ENCODE data around the gene SLC14A1.

The SLC14A1 gene

DNA sequence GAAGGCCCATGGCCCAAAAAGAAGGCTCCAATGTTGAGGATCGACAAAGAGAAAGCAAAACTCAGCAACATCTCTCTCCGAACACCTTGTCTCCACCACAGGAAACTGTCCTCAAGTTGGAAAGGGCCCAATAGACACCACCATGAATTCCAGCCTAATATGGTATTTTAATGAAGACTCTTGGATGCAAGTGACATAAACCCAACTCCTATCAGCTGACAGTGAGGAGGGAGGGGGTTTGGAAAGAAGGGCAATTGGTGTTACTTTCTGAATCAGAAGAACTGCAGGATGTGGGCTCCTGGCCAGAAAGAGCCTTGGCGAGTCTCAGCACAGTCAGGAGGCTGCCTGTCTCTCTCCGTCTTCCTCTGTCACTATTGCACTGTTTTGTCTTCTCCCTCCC is 61.2 kb downstream of the SLC14A1 start:
- no peak overlapping the region for H3K4me3 ChIP-seq (ENCODE audit: low read length)
- peak; percentile 56 for DNase-seq (ENCODE audit: low read depth)
- TF ChIP-seq, protein P1, sequence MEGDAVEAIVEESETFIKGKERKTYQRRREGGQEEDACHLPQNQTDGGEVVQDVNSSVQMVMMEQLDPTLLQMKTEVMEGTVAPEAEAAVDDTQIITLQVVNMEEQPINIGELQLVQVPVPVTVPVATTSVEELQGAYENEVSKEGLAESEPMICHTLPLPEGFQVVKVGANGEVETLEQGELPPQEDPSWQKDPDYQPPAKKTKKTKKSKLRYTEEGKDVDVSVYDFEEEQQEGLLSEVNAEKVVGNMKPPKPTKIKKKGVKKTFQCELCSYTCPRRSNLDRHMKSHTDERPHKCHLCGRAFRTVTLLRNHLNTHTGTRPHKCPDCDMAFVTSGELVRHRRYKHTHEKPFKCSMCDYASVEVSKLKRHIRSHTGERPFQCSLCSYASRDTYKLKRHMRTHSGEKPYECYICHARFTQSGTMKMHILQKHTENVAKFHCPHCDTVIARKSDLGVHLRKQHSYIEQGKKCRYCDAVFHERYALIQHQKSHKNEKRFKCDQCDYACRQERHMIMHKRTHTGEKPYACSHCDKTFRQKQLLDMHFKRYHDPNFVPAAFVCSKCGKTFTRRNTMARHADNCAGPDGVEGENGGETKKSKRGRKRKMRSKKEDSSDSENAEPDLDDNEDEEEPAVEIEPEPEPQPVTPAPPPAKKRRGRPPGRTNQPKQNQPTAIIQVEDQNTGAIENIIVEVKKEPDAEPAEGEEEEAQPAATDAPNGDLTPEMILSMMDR (IDR thresholded peaks at IDR 0.05; ENCODE audit: insufficient read depth, low read depth, low read length, missing control alignments), result no peak

DNA sequence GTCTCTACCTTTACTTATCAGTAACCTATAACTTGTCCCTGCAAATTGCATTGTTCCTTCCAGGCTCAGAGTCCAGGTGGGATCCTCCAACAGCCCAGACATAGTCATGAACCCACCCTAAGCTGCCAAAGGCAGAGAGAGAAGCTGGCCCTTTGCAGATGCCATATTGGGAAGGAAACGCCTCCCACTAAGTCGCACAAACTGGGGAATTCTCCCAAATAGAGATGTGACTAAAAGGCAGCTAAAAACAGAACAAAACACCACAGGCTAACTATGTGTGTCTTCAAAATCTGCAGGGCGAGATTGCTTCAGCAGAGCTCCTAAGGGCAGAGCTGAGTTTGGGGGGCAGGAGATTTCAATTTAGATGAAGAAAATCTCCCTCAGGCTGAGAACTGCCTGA is 63.0 kb downstream of the SLC14A1 start:
- no peak for DNase-seq (ENCODE audit: low read depth)
- TF ChIP-seq, protein P1 (IDR thresholded peaks at IDR 0.05; ENCODE audit: insufficient read depth, low read depth, low read length, missing control alignments), result no peak
- no peak overlapping the region for H3K4me3 ChIP-seq (ENCODE audit: low read length)

DNA sequence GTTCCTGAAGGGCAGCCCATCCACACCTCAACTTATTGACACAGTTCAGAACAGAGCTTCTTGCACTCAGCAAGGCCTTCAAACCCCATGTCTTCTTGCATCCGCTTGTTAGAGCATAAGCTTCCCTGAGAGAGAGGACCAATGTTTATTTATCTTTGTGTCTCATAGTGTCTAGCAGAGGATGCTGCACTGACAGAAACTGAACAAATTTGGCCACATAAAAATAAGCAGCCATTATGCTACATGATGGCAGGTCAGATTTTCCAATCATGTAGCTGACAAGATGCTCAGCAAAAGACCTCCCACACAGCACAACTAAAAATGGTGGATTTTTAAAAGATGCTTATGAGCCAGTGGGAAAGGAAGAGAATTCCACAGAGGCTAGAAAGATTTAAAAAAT is 63.4 kb downstream of the SLC14A1 start:
- TF ChIP-seq, protein P1 (IDR thresholded peaks at IDR 0.05; ENCODE audit: insufficient read depth, low read depth, low read length, missing control alignments), result no peak
- no peak for DNase-seq (ENCODE audit: low read depth)
- H3K4me3 ChIP-seq (ENCODE audit: low read length), result no peak overlapping the region

DNA sequence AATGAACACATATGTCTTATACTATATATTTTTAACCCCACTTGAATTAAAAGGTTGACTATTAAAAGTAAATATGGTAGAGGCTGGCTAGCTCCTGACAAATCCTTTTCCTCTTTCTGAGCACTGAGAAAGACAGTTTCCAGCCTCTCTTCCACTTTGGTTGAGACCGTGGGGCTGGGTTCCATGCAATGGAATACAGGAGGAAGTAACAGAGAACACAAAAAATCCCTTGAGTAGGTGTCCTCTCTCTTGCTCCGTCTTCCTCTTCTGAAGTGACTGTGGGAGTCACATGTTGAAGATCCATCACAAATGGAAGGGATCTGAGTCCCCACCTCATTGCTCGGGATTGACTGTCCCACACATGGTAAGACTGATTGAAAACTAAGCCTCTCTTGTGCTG is 64.9 kb downstream of the SLC14A1 start:
- DNase-seq (ENCODE audit: low read depth), result no peak
- TF ChIP-seq, protein P1 (IDR thresholded peaks at IDR 0.05; ENCODE audit: insufficient read depth, low read depth, low read length, missing control alignments), result no peak
- no peak overlapping the region for H3K4me3 ChIP-seq (ENCODE audit: low read length)

DNA sequence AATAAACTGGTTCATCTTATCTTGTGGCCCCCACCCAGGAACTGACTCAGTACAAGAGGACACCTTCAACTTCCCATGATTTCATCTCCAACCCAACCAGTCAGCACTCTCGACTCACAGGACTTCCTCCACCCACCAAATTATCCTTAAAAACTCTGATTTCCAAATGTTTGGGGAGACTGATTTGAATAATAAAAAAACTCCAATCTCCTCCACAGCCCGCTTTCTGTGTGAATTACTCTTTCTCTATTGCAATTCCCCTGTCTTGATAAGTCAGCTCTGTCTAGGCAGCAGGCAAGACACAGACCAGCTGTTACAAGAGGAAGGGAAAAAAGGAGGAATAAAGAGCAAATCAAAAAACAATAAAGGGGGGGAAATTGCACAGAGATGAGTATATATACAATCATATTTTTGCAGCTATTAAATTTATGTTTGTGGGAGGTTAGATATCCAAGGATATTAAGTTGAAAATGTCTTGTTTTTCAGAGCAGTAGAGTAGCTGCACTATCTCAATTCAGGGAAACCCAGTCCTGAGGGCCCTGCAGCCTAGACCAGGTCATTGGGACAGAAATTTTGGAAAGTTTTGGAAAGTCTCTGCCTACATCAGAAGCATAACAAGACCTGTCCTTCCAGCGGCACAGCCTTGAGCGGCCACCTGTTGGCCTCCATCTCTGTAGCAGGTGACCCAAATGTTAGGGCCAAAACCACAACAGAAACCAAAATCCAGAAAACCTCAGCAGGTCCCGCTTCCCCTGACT is 68.7 kb downstream of the SLC14A1 start:
- DNase-seq (ENCODE audit: low read depth), result peak; percentile 20
- TF ChIP-seq, protein P1 (IDR thresholded peaks at IDR 0.05; ENCODE audit: insufficient read depth, low read depth, low read length, missing control alignments), result no peak
- H3K4me3 ChIP-seq (ENCODE audit: low read length), result no peak overlapping the region

DNA sequence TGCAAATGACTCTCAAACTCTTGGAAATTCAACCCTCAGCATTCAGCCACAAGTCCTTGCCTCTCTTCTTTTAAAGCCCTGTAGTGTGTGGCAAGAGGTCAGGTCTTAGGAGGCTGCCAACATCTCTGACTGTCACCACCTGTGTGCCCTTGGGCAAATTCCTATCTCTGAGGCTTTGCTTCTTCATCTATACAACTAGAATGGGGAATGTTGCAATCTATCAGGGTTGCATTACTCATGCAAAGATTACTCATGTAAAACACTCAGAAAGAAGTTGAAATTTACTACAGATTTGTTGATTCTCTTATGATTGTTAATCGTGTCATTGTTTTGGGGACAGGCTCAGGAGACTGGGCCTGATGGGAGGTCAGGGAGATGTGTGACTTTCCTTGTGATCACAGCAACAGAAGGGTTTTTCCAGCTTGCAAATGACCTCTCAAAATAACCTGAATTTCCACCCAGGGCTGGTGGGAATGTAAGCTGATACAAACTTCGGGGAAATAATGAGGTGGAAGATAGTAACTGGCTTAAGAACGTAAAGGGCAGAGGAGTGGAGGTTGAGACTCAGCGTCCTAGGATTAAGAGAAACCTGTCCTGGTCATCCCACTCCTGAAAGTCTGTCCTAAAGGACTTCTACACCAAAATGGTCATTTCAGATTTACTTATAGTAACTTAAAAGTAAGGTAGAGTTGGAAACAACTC is 69.4 kb downstream of the SLC14A1 start:
- TF ChIP-seq, protein P1 (IDR thresholded peaks at IDR 0.05; ENCODE audit: insufficient read depth, low read depth, low read length, missing control alignments), result no peak
- H3K4me3 ChIP-seq (ENCODE audit: low read length), result no peak overlapping the region
- peak; percentile 99 for DNase-seq (ENCODE audit: low read depth)
